H1 (cell line): ENCODE measurements around the gene CYP27B1. TPM values are rescaled to one million over a fixed set of nuclear protein-coding genes. Genes with fewer than 3 reads are reported as not detected.

Source experiments
- CTCF ChIA-PET: fragments of 300-600 bp; sonication (Branson Sonifier 250); formaldehyde crosslinking; loops from one replicate; lab custom pipeline; 2021; ENCODE audit not compliant: partially characterized antibody; lab: Charles Lee
- POLR2A ChIA-PET: fragments of 300-600 bp; sonication (Branson Sonifier 250); formaldehyde crosslinking; loops from one replicate; lab custom pipeline; 2021; ENCODE audit warnings: inconsistent platforms; ENCODE audit not compliant: partially characterized antibody; lab: Charles Lee
- DNase-seq, 2 experiments: peaks; one replicate each; pipeline versions ENCODE4 v3.0.0 to v3.0.0-alpha.2; 2010 to 2022; ENCODE audit warnings: low spot score in 2 of 2, low read depth in 1 of 2, mixed read lengths in 1 of 2
- FAIRE-seq: peaks from 2 replicates; lab custom pipeline; 2011; peaks lifted over from hg19 to GRCh38; lab: Jason Lieb, UNC
- H2AFZ ChIP-seq: 2 replicates; pipeline ENCODE4 v1.8.1; 2012; ENCODE audit warnings: low read length, inconsistent platforms
- H2AK5ac ChIP-seq: 2 replicates; pipeline ENCODE4 v1.6.1; 2013; ENCODE audit warnings: low read depth, low read length
- H2BK120ac ChIP-seq: replicated peaks from 2 replicates; pipeline ENCODE3; 2013; ENCODE audit warnings: low read depth, low read length, inconsistent platforms
- H2BK12ac ChIP-seq: 2 replicates; pipeline ENCODE4 v1.6.1; 2013; ENCODE audit warnings: low read depth, low read length
- H2BK15ac ChIP-seq: 2 replicates; pipeline ENCODE4 v1.6.1; 2013; ENCODE audit warnings: low read length
- H2BK20ac ChIP-seq: 2 replicates; pipeline ENCODE4 v1.6.1; 2013; ENCODE audit warnings: low read length
- H2BK5ac ChIP-seq: 2 replicates; pipeline ENCODE4 v1.6.1; 2013; ENCODE audit warnings: low read depth, low read length
- H3K14ac ChIP-seq: 2 replicates; pipeline ENCODE4 v1.6.1; 2013; ENCODE audit warnings: inconsistent platforms; ENCODE audit not compliant: insufficient read length
- H3K18ac ChIP-seq: 2 replicates; pipeline ENCODE4 v1.6.1; 2013; ENCODE audit warnings: low read length; ENCODE audit errors: extremely low read depth
- H3K23ac ChIP-seq: 2 replicates; pipeline ENCODE4 v1.6.1; 2013; ENCODE audit warnings: inconsistent platforms; ENCODE audit not compliant: insufficient read length
- H3K23me2 ChIP-seq: 2 replicates; pipeline ENCODE4 v1.6.1; 2013; ENCODE audit warnings: low read depth, low read length
- H3K27ac ChIP-seq: 2 replicates; pipeline ENCODE4 v1.6.1; 2011; ENCODE audit warnings: low read depth, low read length, inconsistent platforms
- H3K27me3 ChIP-seq, 4 experiments: replicated peaks in 1 of 4; 1 replicate in 1 of 4; 2 replicates in 3 of 4; pipeline versions ENCODE4 v1.6.1 to v1.8.1; 2011 to 2013; ENCODE audit warnings: low read length in 3 of 4, mild to moderate bottlenecking in 3 of 4, inconsistent platforms in 2 of 4, mixed read lengths in 2 of 4, moderate library complexity in 1 of 4; ENCODE audit not compliant: control insufficient read depth in 3 of 4, insufficient read depth in 3 of 4; ENCODE audit errors: extremely low read depth in 1 of 4
- H3K36me3 ChIP-seq, 4 experiments: 2 replicates each; pipeline versions ENCODE4 v1.6.1 to v1.8.1; 2011 to 2013; ENCODE audit warnings: mild to moderate bottlenecking in 4 of 4, low read length in 3 of 4, moderate library complexity in 2 of 4, control low read depth in 1 of 4, inconsistent platforms in 1 of 4; ENCODE audit not compliant: insufficient read depth in 4 of 4, control insufficient read depth in 2 of 4
- H3K4ac ChIP-seq: replicated peaks from 2 replicates; pipeline ENCODE3; 2013; ENCODE audit warnings: low read length, low read depth, mixed read lengths, inconsistent platforms; ENCODE audit not compliant: insufficient read length
- H3K4me1 ChIP-seq, 4 experiments: replicated peaks in 1 of 4; 1 replicate in 1 of 4; 2 replicates in 3 of 4; pipeline versions ENCODE4 v1.6.1 to v1.8.1; 2011 to 2013; ENCODE audit warnings: low read length in 3 of 4, inconsistent platforms in 2 of 4, mixed read lengths in 1 of 4; ENCODE audit not compliant: insufficient read depth in 4 of 4, control insufficient read depth in 3 of 4
- H3K4me2 ChIP-seq, 2 experiments: 2 replicates each; pipeline versions ENCODE4 v1.6.1 to v1.8.1; 2011 to 2013; ENCODE audit warnings: low read depth in 2 of 2, low read length in 2 of 2, control low read depth in 1 of 2, inconsistent platforms in 1 of 2, mild to moderate bottlenecking in 1 of 2; ENCODE audit not compliant: insufficient read depth in 1 of 2
- H3K4me3 ChIP-seq, 4 experiments: fragments of 200-600, 300-600 bp in 1 of 4; sonication (generic), shearing (Covaris generic), sonication (Bioruptor Twin) in 1 of 4; 2 replicates each; pipeline versions ENCODE4 v1.5.1 to v1.8.1; 2011 to 2016; ENCODE audit warnings: low read length in 4 of 4, low read depth in 3 of 4, control low read depth in 2 of 4, inconsistent platforms in 2 of 4, mild to moderate bottlenecking in 2 of 4, mixed read lengths in 1 of 4, moderate library complexity in 1 of 4; ENCODE audit not compliant: insufficient read depth in 2 of 4; ENCODE audit errors: extremely low read depth in 1 of 4
- H3K56ac ChIP-seq: replicated peaks from 2 replicates; pipeline ENCODE3; 2013; ENCODE audit warnings: low read depth, mild to moderate bottlenecking, mixed read lengths, low read length, inconsistent platforms; ENCODE audit not compliant: insufficient read length
- H3K79me1 ChIP-seq: 2 replicates; pipeline ENCODE4 v1.6.1; 2013; ENCODE audit warnings: low read depth, low read length, control low read depth
- H3K79me2 ChIP-seq, 2 experiments: 2 replicates each; pipeline versions ENCODE4 v1.6.1 to v1.8.1; 2012 to 2013; ENCODE audit warnings: low read length in 2 of 2, mild to moderate bottlenecking in 2 of 2, inconsistent platforms in 1 of 2; ENCODE audit not compliant: insufficient read depth in 2 of 2, control insufficient read depth in 1 of 2
- H3K9ac ChIP-seq, 4 experiments: replicated peaks in 1 of 4; 1 replicate in 1 of 4; 2 replicates in 3 of 4; pipeline versions ENCODE4 v1.6.1 to v1.8.1; 2011 to 2013; ENCODE audit warnings: low read depth in 3 of 4, low read length in 3 of 4, control low read depth in 2 of 4, mild to moderate bottlenecking in 2 of 4, moderate library complexity in 2 of 4, inconsistent platforms in 1 of 4; ENCODE audit errors: extremely low read depth in 1 of 4
- H3K9me3 ChIP-seq, 2 experiments: 2 replicates each; pipeline versions ENCODE4 v1.6.1 to v1.8.1; 2012 to 2013; ENCODE audit warnings: mild to moderate bottlenecking in 2 of 2, moderate library complexity in 2 of 2, control low read depth in 1 of 2, inconsistent platforms in 1 of 2, low read depth in 1 of 2, low read length in 1 of 2, mixed read lengths in 1 of 2; ENCODE audit not compliant: insufficient read depth in 2 of 2
- H4K20me1 ChIP-seq, 2 experiments: replicated peaks in 1 of 2; 2 replicates each; pipeline versions ENCODE3 to v1.8.1; 2011 to 2013; ENCODE audit warnings: inconsistent platforms in 2 of 2, low read length in 2 of 2, mild to moderate bottlenecking in 1 of 2; ENCODE audit not compliant: insufficient read depth in 2 of 2, control insufficient read depth in 1 of 2
- H4K5ac ChIP-seq: 2 replicates; pipeline ENCODE4 v1.6.1; 2013; ENCODE audit warnings: low read length, low read depth, mixed read lengths, inconsistent platforms; ENCODE audit not compliant: insufficient read length
- H4K8ac ChIP-seq: 2 replicates; pipeline ENCODE4 v1.8.0; 2013; ENCODE audit warnings: mild to moderate bottlenecking, moderate library complexity, low read length, inconsistent platforms; ENCODE audit not compliant: insufficient read depth; ENCODE audit errors: extremely low read depth
- H4K91ac ChIP-seq: replicated peaks from 2 replicates; pipeline ENCODE3; 2013; ENCODE audit warnings: low read length, mixed read lengths, inconsistent platforms; ENCODE audit not compliant: insufficient read length
- CTCF ChIP-seq, 3 experiments: IDR thresholded peaks; 1 replicate in 2 of 3; 2 replicates in 1 of 3; pipeline versions ENCODE4 v1.5.1 to v1.6.1; 2011; ENCODE audit warnings: low read length in 3 of 3, mild to moderate bottlenecking in 3 of 3, inconsistent platforms in 2 of 3, low read depth in 1 of 3, moderate library complexity in 1 of 3; ENCODE audit not compliant: insufficient read depth in 1 of 3; ENCODE audit errors: control extremely low read depth in 1 of 3
- EZH2 ChIP-seq: fragments of 200-600 bp; sonication (generic); IDR thresholded peaks from 2 replicates; pipeline ENCODE4 v1.7.1; 2012; ENCODE audit warnings: low read depth, mild to moderate bottlenecking, moderate library complexity, low read length, inconsistent platforms; ENCODE audit not compliant: severe bottlenecking
- RAD21 ChIP-seq, 2 experiments: IDR thresholded peaks in 1 of 2; conservative IDR thresholded peaks in 1 of 2; 2 replicates each; pipeline ENCODE4 v1.6.1; 2011; ENCODE audit warnings: low read depth in 2 of 2, low read length in 2 of 2, improper control_type of control experiment in 1 of 2, inconsistent platforms in 1 of 2, mild to moderate bottlenecking in 1 of 2, moderate library complexity in 1 of 2
- USF2 ChIP-seq: IDR thresholded peaks from 2 replicates; pipeline ENCODE4 v1.6.1; 2011; ENCODE audit warnings: low read length, improper control_type of control experiment
- WGBS, 2 experiments: shearing (Covaris generic) in 1 of 2; methylation state at CpG; one replicate each; pipeline versions ENCODE4 v1.1.6 to v1.1.7; 2013 to 2015; ENCODE audit warnings: low lambda C conversion rate in 2 of 2, mixed read lengths in 2 of 2, inconsistent platforms in 1 of 2, low coverage in 1 of 2, missing lambda C conversion rate in 1 of 2; ENCODE audit not compliant: insufficient replicate concordance in 2 of 2, insufficient coverage in 1 of 2, insufficient read length in 1 of 2; ENCODE audit errors: extremely low coverage in 1 of 2, missing lambda C conversion rate in 1 of 2; 5-methylcytosine and 5-hydroxymethylcytosine counted together
- polyA plus RNA-seq, 7 experiments: library from polyadenylated mRNA; depleted of rRNA in 3 of 7; stranded (reverse) in 5 of 7; unstranded in 2 of 7; fragments of >200 nt in 5 of 7; fragments of 200-250 nt in 2 of 7; gene quantifications; 1 replicate in 5 of 7; 2 replicates in 1 of 7; 4 replicates in 1 of 7; pipeline versions ENCODE4 v1.2.1 to v1.2.3, GENCODE V29; 2011 to 2013; ENCODE audit warnings: missing spikeins in 2 of 7, mixed read lengths in 2 of 7
- total RNA-seq: library from RNA; stranded (reverse); fragmentation: NEBNext Ultra II Directional; extraction: Animal tissue kit (Norgen Biotek cat#: 25700); gene quantifications from 2 replicates; pipeline ENCODE4 v1.2.1, GENCODE V29; 2021

The CYP27B1 gene
- total and polyA plus RNA-seq, 2 of the 8 experiments (the other 6 are each of a cell fraction or from before 2014, with no cell fraction given): 2.9 to 3.3 TPM

- Histone ChIP-seq H3K4ac (no peak overlapping the region), H2BK5ac (no peak overlapping the region), H3K14ac (no peak overlapping the region), H3K9me3 (no peaks in the 10 kb centered on the region), H2BK120ac (no peak overlapping the region), H3K27me3 (peaks cover 12 to 41% (median 33%) of the 10 kb centered on the region in 4 experiments), H2AFZ (no peak overlapping the region), H3K36me3 (peaks cover 0 to 4% (median 0%) of the 10 kb centered on the region in 4 experiments; a peak in 2 of 8 replicates), H3K56ac (no peak overlapping the region), H4K8ac (no peak overlapping the region), H3K23ac (no peak overlapping the region), H3K9ac (no peak overlapping the region), H4K20me1 (peaks cover 3 to 15% of the 10 kb centered on the region in 2 experiments), H4K91ac (no peak overlapping the region), H3K23me2 (peaks cover 6% of the 10 kb centered on the region), H3K4me2 (no peak overlapping the region), H3K27ac (no peak overlapping the region), H3K4me3 (no peak overlapping the region), H4K5ac (no peak overlapping the region), H3K18ac (no peak overlapping the region), H2AK5ac (no peak overlapping the region), H3K4me1 (peaks cover 0 to 9% (median 6%) of the 10 kb centered on the region in 4 experiments; a peak in 6 of 7 replicates), H3K79me2 (no peaks in the 10 kb centered on the region), H2BK20ac (no peak overlapping the region), H3K79me1 (no peaks in the 10 kb centered on the region), H2BK12ac (no peak overlapping the region), H2BK15ac (no peak overlapping the region)
- TF ChIP-seq USF2 (no peak), RAD21 (IDR thresholded peaks at IDR 0.05 in 1 of 2, conservative IDR thresholded peaks at IDR 0.05 in 1 of 2; ENCODE audit: low read depth in 2 of 2, low read length in 2 of 2) (peak in 1 of 2 experiments; percentile 7; a peak in 1 of 4 replicates), EZH2 (no peak), CTCF (IDR thresholded peaks at IDR 0.05; ENCODE audit: control extremely low read depth in 1 of 3, insufficient read depth in 1 of 3, low read depth in 1 of 3, low read length in 3 of 3) (peak; percentile 47 to 66 (median 59))
- DNase-seq (no peak), FAIRE-seq (peak; percentile 45)
- POLR2A ChIA-PET: interaction anchor here (0.6 to 5.4 kb wide), 10 partner anchors 8 to 154 kb away, joined by 3 to 21 read pairs (median 3); partner anchors contain the start of genes AGAP2, EEF1AKMT3, METTL1 and TSPAN31
- 37% methylated on average over 3 of the region's 3 CpGs; no CpG with 5 or more reads in 1 of the 2 experiments for WGBS, 2 experiments
- CTCF ChIA-PET: interaction anchor here (0.8 to 3.9 kb wide), 20 partner anchors 9 to 1502 kb away, joined by 3 to 28 read pairs (median 5); partner anchors contain the start of genes ANKRD52, CYP27B1, EEF1AKMT3 and METTL1
These were observed 7.4 kb downstream of the CYP27B1 start for GRCh38 chr12:57759360-57759980.
